RWPE2 (cell line): ENCODE measurements around the gene CYBRD1.
A peak's percentile ranks its signal among the peaks of the same experiment; 100 is the strongest.

ENCODE experiments used
- ATAC-seq: fragments of 200-7000 bp; cut with Tn5 transposase; 3 replicates; pipeline ENCODE4 v1.9.1; 2021; ENCODE audit warnings: low read depth
- DNase-seq: peaks from one replicate; pipeline ENCODE4 v3.0.0-alpha.2; 2020; ENCODE audit warnings: low spot score
- H3K27ac ChIP-seq: fragments of 450-650 bp; 2 replicates; pipeline ENCODE4 v1.5.1; 2017; ENCODE audit warnings: mild to moderate bottlenecking; ENCODE audit not compliant: poor library complexity, severe bottlenecking
- H3K27me3 ChIP-seq: fragments of 250-450 bp; sonication (Bioruptor Pico); 2 replicates; pipeline ENCODE4 v1.5.1; 2021; ENCODE audit warnings: mild to moderate bottlenecking, moderate library complexity; ENCODE audit not compliant: insufficient read depth, poor library complexity, severe bottlenecking
- H3K36me3 ChIP-seq: fragments of 250-450 bp; sonication (Bioruptor Pico); 2 replicates; pipeline ENCODE4 v1.5.1; 2020; ENCODE audit warnings: low read depth, mild to moderate bottlenecking, moderate library complexity
- H3K4me1 ChIP-seq: fragments of 250-450 bp; sonication (Bioruptor Pico); 2 replicates; pipeline ENCODE4 v1.5.1; 2021; ENCODE audit warnings: mild to moderate bottlenecking, moderate library complexity; ENCODE audit not compliant: insufficient read depth, poor library complexity, severe bottlenecking
- H3K4me3 ChIP-seq: fragments of 250-450 bp; sonication (Bioruptor Pico); 2 replicates; pipeline ENCODE4 v1.5.1; 2021; ENCODE audit warnings: mild to moderate bottlenecking, moderate library complexity; ENCODE audit not compliant: severe bottlenecking
- H3K9me3 ChIP-seq: fragments of 250-450 bp; sonication (Bioruptor Pico); 2 replicates; pipeline ENCODE4 v1.5.1; 2021; ENCODE audit warnings: mild to moderate bottlenecking, moderate library complexity; ENCODE audit not compliant: severe bottlenecking
- TF ChIP-seq, protein P1 (sequence below): fragments of 450-650 bp; IDR thresholded peaks from one replicate; pipeline ENCODE4 v1.5.1; 2017; ENCODE audit warnings: mild to moderate bottlenecking, moderate library complexity; ENCODE audit not compliant: poor library complexity, severe bottlenecking

Gene CYBRD1, protein sequence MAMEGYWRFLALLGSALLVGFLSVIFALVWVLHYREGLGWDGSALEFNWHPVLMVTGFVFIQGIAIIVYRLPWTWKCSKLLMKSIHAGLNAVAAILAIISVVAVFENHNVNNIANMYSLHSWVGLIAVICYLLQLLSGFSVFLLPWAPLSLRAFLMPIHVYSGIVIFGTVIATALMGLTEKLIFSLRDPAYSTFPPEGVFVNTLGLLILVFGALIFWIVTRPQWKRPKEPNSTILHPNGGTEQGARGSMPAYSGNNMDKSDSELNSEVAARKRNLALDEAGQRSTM

DNA sequence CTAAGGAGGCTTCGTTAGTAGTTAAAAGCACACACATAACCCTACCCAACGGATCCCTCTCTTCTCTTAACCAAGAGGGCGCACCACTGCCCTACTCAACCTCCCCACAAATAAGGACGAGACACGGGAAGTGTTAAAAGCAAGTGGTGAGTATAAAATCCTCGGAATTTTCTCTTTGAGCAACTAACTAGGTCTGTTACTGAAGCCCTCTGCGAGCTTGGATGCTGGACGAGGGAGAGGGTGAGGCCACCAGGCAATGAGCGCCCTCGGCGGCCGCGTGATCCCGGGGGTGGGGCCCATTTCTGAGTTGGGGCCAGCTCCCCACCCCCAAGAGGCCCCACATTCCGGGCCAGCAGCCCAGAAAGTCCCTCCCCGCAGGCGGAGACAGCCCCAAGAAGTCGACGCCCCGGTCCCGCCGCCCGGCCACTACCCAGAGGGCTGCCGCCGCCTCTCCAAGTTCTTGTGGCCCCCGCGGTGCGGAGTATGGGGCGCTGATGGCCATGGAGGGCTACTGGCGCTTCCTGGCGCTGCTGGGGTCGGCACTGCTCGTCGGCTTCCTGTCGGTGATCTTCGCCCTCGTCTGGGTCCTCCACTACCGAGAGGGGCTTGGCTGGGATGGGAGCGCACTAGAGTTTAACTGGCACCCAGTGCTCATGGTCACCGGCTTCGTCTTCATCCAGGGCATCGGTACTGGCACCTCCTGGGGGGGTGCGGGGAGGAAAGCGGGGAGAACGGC lies at the start of gene CYBRD1:
CYBRD1 (plus strand) TSS at position 423 of the 736 bp plus-strand sequence; CDS start at position 495, 72 bp downstream.
- Histone ChIP-seq H3K27me3 (no peaks in the 10 kb centered on the region), H3K4me1 (peaks cover 8% of the 10 kb centered on the region), H3K36me3 (no peaks in the 10 kb centered on the region), H3K9me3 (no peaks in the 10 kb centered on the region), H3K27ac (peak within 1 kb of the TSS; percentile 35), H3K4me3 (peak within 1 kb of the TSS; percentile 46)
- ATAC-seq (peak; percentile 58), DNase-seq (peak; percentile 73)
- TF ChIP-seq, protein P1, sequence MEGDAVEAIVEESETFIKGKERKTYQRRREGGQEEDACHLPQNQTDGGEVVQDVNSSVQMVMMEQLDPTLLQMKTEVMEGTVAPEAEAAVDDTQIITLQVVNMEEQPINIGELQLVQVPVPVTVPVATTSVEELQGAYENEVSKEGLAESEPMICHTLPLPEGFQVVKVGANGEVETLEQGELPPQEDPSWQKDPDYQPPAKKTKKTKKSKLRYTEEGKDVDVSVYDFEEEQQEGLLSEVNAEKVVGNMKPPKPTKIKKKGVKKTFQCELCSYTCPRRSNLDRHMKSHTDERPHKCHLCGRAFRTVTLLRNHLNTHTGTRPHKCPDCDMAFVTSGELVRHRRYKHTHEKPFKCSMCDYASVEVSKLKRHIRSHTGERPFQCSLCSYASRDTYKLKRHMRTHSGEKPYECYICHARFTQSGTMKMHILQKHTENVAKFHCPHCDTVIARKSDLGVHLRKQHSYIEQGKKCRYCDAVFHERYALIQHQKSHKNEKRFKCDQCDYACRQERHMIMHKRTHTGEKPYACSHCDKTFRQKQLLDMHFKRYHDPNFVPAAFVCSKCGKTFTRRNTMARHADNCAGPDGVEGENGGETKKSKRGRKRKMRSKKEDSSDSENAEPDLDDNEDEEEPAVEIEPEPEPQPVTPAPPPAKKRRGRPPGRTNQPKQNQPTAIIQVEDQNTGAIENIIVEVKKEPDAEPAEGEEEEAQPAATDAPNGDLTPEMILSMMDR, result peak; percentile 16

DNA sequence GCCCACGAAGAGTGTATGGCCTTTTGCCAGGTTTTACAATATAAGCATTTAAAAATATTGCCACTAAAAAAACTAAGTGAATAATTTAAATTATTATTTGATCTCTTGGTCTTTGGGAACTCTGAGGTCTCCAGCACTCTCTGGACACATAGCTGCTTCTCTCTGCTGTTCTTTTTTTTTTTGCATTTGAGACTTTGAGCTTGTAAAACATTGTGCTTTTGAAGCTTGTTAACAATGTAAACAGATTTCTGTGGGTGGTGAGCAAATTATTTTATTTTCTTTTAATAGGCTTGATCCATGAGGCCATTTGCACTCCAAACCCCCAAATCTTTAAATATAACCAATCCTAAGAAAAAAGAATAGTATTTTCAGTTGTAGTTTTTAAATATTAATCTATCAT lies 46.3 kb upstream of the CYBRD1 start:
- no peaks in the 10 kb centered on the region for H3K4me1 ChIP-seq
- no peaks in the 10 kb centered on the region for H3K27me3 ChIP-seq
- TF ChIP-seq, protein P1, result no peak
- no peak overlapping the region for H3K27ac ChIP-seq
- DNase-seq (no peak), ATAC-seq (no peak)
- H3K9me3 ChIP-seq, result peaks cover 2% of the 10 kb centered on the region
- H3K36me3 ChIP-seq, result peaks cover 72% of the 10 kb centered on the region
- no peak overlapping the region for H3K4me3 ChIP-seq

DNA sequence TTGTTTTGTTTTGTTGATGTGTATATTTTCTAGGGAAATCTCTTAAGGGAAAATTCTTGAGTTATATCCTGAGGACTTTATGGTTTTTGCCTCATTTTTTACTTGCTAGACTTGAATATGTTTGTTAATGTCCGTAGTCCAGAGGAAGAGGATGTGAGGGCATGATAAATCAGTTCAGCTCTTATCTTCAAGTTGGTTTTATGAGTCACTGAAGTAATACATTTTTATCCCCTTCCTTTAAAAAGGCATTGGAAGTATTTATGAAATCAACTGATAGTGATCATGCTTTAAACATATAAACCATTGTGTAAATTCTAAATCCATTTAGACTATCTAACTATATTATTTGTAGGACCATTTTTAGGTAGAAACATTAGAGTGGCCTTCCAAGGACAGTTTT lies 43.9 kb upstream of the CYBRD1 start:
- no peak for DNase-seq
- Histone ChIP-seq H3K27me3 (no peaks in the 10 kb centered on the region), H3K9me3 (peaks cover 2% of the 10 kb centered on the region), H3K27ac (no peak overlapping the region), H3K4me1 (no peaks in the 10 kb centered on the region), H3K4me3 (no peak overlapping the region), H3K36me3 (peaks cover 66% of the 10 kb centered on the region)
- TF ChIP-seq, protein P1, result no peak
- ATAC-seq, result no peak

DNA sequence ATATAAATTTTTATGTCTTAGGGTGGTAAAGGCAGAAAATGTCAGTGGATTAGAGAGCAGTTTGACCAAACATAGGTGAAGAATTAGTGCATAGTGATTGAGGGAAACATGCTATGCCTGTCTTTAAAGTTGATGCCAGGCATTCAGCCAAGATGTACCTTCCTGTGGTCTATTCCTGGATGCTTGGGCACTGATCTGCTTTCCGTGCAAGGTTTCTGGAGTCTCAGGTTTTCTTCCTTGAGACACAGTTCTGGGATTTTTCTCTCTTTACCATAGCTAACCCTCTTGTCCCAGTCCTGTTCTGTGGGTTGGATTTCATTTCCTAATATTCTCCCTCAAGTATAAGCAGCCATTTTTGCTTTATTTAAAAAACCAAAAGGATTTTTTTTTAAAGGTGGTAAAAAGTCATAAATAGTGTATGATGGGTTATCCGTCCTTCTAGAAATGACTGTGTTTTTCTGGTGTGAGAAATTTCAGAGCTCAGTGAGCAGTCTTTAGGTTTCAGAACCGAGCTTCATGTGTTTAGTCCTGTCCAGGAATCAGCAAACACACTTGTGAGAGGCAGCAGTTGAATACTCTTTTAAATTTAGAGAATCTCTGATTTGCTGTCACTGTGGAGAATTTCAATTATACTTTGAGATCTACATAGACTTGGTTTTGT lies 43.0 kb upstream of the CYBRD1 start:
- Histone ChIP-seq H3K4me1 (no peaks in the 10 kb centered on the region), H3K9me3 (peaks cover 2% of the 10 kb centered on the region), H3K4me3 (no peak overlapping the region), H3K27me3 (no peaks in the 10 kb centered on the region), H3K36me3 (peaks cover 61% of the 10 kb centered on the region), H3K27ac (no peak overlapping the region)
- TF ChIP-seq, protein P1, result no peak
- ATAC-seq (no peak), DNase-seq (no peak)
